HCT116 (cell line): ENCODE data around the gene PRKCA. TPM values are rescaled to one million over a fixed set of nuclear protein-coding genes. Genes with fewer than 3 reads are reported as not detected.

Source experiments
- ATAC-seq: fragments of 200-7000 bp; cut with Tn5 transposase; 2 replicates; pipeline ENCODE4 v1.9.1; 2020; ENCODE audit warnings: mild to moderate bottlenecking, moderate library complexity
- BruUV-seq: library from RNA; stranded (reverse); fragments of 400-500 nt; replicated peaks from 2 replicates; lab custom pipeline; 2021; lab: Mats Ljungman, UMichigan
- CTCF ChIA-PET: fragments of 300-600 bp; sonication (Branson Sonifier 250); formaldehyde crosslinking; loops from one replicate; lab custom pipeline; 2021; ENCODE audit warnings: antibody characterized with exemption; lab: Charles Lee
- POLR2A ChIA-PET: fragments of 300-600, 350-600 bp; sonication (Branson Sonifier 250); formaldehyde crosslinking; loops from one replicate; lab custom pipeline; 2021; ENCODE audit warnings: antibody characterized with exemption; lab: Charles Lee
- RAD21 ChIA-PET, 2 experiments: fragments of 300-600 bp; sonication (Branson Sonifier 250); formaldehyde crosslinking; loops; one replicate each; lab custom pipeline; 2023; ENCODE audit warnings: low total read pairs in 2 of 2; ENCODE audit not compliant: uncharacterized antibody in 2 of 2, unreplicated experiment in 2 of 2, low non-redundant PET in 1 of 2; lab: Charles Lee
- DNase-seq: peaks from one replicate; pipeline ENCODE4 v3.0.0-alpha.2; 2010; ENCODE audit warnings: low read depth, low spot score
- H2AFZ ChIP-seq: fragments of 200-600 bp; shearing (Covaris generic), sonication (generic); 2 replicates; pipeline ENCODE4 v1.6.1; 2017; ENCODE audit warnings: low read depth, mixed run types, mixed read lengths, antibody characterized with exemption, low read length; ENCODE audit not compliant: poor library complexity, severe bottlenecking
- H3K27ac ChIP-seq: 2 replicates; pipeline ENCODE4 v1.5.1; 2012; ENCODE audit warnings: low read depth, low read length
- H3K27me3 ChIP-seq: fragments of 200-600 bp; sonication (generic); 2 replicates; pipeline ENCODE4 v1.6.1; 2016; ENCODE audit warnings: mixed run types, low read length, mixed read lengths; ENCODE audit not compliant: insufficient read depth
- H3K36me3 ChIP-seq, 2 experiments: fragments of 200-500 bp in 1 of 2; fragments of 200-600 bp in 1 of 2; sonication (Bioruptor generic) in 1 of 2; sonication (generic) in 1 of 2; 2 replicates each; pipeline versions ENCODE4 v1.5.1 to v1.6.1; 2014 to 2016; ENCODE audit warnings: low read length in 2 of 2, inconsistent platforms in 1 of 2, mixed read lengths in 1 of 2, mixed run types in 1 of 2; ENCODE audit not compliant: insufficient read depth in 2 of 2, control insufficient read depth in 1 of 2
- H3K4me1 ChIP-seq, 2 experiments: fragments of 200-600 bp in 1 of 2; sonication (generic) in 1 of 2; 2 replicates each; pipeline versions ENCODE4 v1.5.1 to v1.6.1; 2012 to 2017; ENCODE audit warnings: low read length in 2 of 2, inconsistent platforms in 1 of 2, mild to moderate bottlenecking in 1 of 2, mixed read lengths in 1 of 2, mixed run types in 1 of 2, moderate library complexity in 1 of 2; ENCODE audit not compliant: insufficient read depth in 2 of 2, control insufficient read depth in 1 of 2
- H3K4me2 ChIP-seq: fragments of 200-600 bp; sonication (generic); 2 replicates; pipeline ENCODE4 v1.6.1; 2017; ENCODE audit warnings: mixed run types, low read length, mixed read lengths
- H3K4me3 ChIP-seq, 2 experiments: fragments of 200-600 bp in 1 of 2; sonication (generic) in 1 of 2; replicated peaks in 1 of 2; 2 replicates each; pipeline ENCODE4 v1.5.1; 2011 to 2016; ENCODE audit warnings: low read length in 2 of 2, control low read depth in 1 of 2, low read depth in 1 of 2, mild to moderate bottlenecking in 1 of 2, mixed read lengths in 1 of 2, mixed run types in 1 of 2
- H3K79me2 ChIP-seq: fragments of 200-600 bp; sonication (generic); 2 replicates; pipeline ENCODE4 v1.6.1; 2017; ENCODE audit warnings: mild to moderate bottlenecking, mixed run types, low read length, moderate library complexity, mixed read lengths; ENCODE audit not compliant: insufficient read depth
- H3K9ac ChIP-seq: fragments of 200-600 bp; sonication (generic); 2 replicates; pipeline ENCODE4 v1.6.1; 2016; ENCODE audit warnings: low read length, mixed read lengths
- H3K9me2 ChIP-seq: fragments of 200-600 bp; sonication (generic), shearing (Covaris generic); 2 replicates; pipeline ENCODE4 v1.6.1; 2017; ENCODE audit warnings: mixed run types, mild to moderate bottlenecking, moderate library complexity; ENCODE audit not compliant: insufficient read depth
- H3K9me3 ChIP-seq, 2 experiments: fragments of 200-500 bp in 1 of 2; fragments of 200-600 bp in 1 of 2; sonication (Bioruptor generic) in 1 of 2; sonication (generic) in 1 of 2; 2 replicates each; pipeline ENCODE4 v1.6.1; 2014 to 2017; ENCODE audit warnings: low read length in 2 of 2, mixed read lengths in 2 of 2, inconsistent platforms in 1 of 2, low read depth in 1 of 2, mild to moderate bottlenecking in 1 of 2, mixed run types in 1 of 2, moderate library complexity in 1 of 2; ENCODE audit not compliant: control insufficient read depth in 1 of 2, insufficient read depth in 1 of 2
- H4K20me1 ChIP-seq: fragments of 200-600 bp; sonication (generic), shearing (Covaris generic); 2 replicates; pipeline ENCODE4 v1.6.1; 2017; ENCODE audit warnings: mixed run types, mild to moderate bottlenecking, moderate library complexity; ENCODE audit not compliant: insufficient read depth
- CEBPB ChIP-seq: IDR thresholded peaks from 2 replicates; pipeline ENCODE4 v1.6.1; 2012; ENCODE audit warnings: low read depth
- ELF1 ChIP-seq: IDR thresholded peaks from 2 replicates; pipeline ENCODE4 v1.6.1; 2012; ENCODE audit warnings: low read depth, borderline replicate concordance
- EZH2 ChIP-seq: fragments of 200-600 bp; sonication (generic); IDR thresholded peaks from 2 replicates; pipeline ENCODE4 v1.6.1; 2017; ENCODE audit warnings: antibody characterized with exemption, mixed run types
- FOSL1 ChIP-seq: IDR thresholded peaks from 2 replicates; pipeline ENCODE4 v1.6.1; 2012; ENCODE audit warnings: low read depth
- JUND ChIP-seq: IDR thresholded peaks from 2 replicates; pipeline ENCODE4 v1.6.1; 2012
- POLR2A ChIP-seq: IDR thresholded peaks from 2 replicates; pipeline ENCODE4 v1.7.0; 2011; ENCODE audit warnings: borderline replicate concordance; ENCODE audit not compliant: insufficient read depth, insufficient read length; ENCODE audit errors: extremely low read depth
- RAD21 ChIP-seq: IDR thresholded peaks from 2 replicates; pipeline ENCODE4 v1.6.1; 2012; ENCODE audit warnings: low read depth, mild to moderate bottlenecking
- SIN3A ChIP-seq: IDR thresholded peaks from 2 replicates; pipeline ENCODE4 v1.6.1; 2012; ENCODE audit warnings: low read depth
- TCF7L2 ChIP-seq: IDR thresholded peaks from 2 replicates; pipeline ENCODE4 v1.7.0; 2011; ENCODE audit warnings: borderline replicate concordance, inconsistent platforms; ENCODE audit not compliant: insufficient read depth, insufficient read length; ENCODE audit errors: extremely low read depth
- YY1 ChIP-seq: IDR thresholded peaks from 2 replicates; pipeline ENCODE4 v1.6.1; 2011; ENCODE audit warnings: low read length, low read depth, moderate library complexity, mild to moderate bottlenecking; ENCODE audit not compliant: insufficient replicate concordance; ENCODE audit errors: extremely low read depth
- intact Hi-C: fragments of 100-400 bp; cut with micrococcal nuclease; formaldehyde crosslinking; loops from 2 replicates; pipeline ENCODE4 v1.10.0; 2022
- total RNA-seq: library from RNA; stranded (reverse); gene quantifications from one replicate; pipeline ENCODE4 v1.2.1, GENCODE V29; 2021; ENCODE audit not compliant: unreplicated experiment
- TF ChIP-seq, protein P1 (sequence below), 3 experiments: fragments of 200-600 bp in 1 of 3; sonication (generic) in 1 of 3; IDR thresholded peaks in 2 of 3; conservative IDR thresholded peaks in 1 of 3; 2 replicates each; pipeline ENCODE4 v1.5.1; 2012 to 2017; ENCODE audit warnings: low read depth in 2 of 3, low read length in 2 of 3, antibody characterized with exemption in 1 of 3, borderline replicate concordance in 1 of 3, control low read depth in 1 of 3, mild to moderate bottlenecking in 1 of 3, mixed read lengths in 1 of 3, mixed run types in 1 of 3, moderate library complexity in 1 of 3; ENCODE audit not compliant: insufficient read depth in 1 of 3
- TF ChIP-seq, protein P2 (sequence below): IDR thresholded peaks from 2 replicates; pipeline ENCODE4 v1.6.1; 2012
- TF ChIP-seq, protein P3 (sequence below): IDR thresholded peaks from 2 replicates; pipeline ENCODE4 v1.6.1; 2012

PRKCA gene
- total RNA-seq, 1 experiment from 2014 or later, result 18.8 TPM

DNA sequence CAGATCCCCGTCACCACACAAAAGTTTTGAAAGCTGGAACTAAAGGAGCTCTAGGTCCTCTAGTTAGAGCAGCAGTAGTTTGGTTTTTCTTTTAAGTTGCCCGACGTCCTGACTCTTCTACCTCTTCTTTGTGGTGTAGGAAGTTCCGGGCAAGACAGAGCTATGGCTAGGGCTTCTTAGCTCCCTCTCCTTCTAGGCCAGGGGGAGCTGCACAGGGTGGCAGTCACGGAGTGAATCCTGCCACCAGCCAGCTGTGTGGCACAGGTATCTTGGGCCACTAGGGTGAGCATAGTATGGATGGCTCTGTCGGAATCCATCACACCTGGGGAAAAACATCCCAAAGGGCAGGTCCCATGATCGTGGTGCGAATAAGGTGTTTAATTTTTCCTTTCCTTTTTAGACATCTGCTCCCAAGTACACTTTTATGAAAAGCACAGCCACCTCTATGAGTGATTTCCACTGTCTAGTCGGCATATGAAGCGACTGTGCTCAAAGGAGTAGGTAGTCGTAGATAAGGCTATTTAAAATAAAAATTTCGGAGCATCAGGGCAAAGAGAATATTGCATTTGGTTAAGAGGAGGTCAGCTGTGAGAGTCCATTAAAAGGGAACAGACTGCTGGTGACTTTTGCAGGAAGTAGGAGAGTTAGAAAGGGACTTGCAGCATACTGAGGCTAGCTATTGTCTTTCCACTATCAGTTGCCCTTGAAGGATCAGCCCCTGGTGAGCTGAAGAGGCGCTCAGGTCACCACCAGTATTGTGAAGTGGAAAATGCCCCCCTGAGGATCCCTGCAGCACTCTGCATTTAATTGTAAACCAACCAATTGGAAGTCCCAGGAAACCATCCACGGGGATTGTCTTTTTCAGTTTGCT, 2.1 kb downstream of the PRKCA start:
- no peak for ATAC-seq
- Histone ChIP-seq H2AFZ (no peak overlapping the region), H3K27ac (no peak overlapping the region), H3K79me2 (no peaks in the 10 kb centered on the region), H3K4me3 (no peak overlapping the region), H3K4me2 (peak overlapping the region; percentile 87; the same call in 1 of the 2 replicates), H3K27me3 (no peaks in the 10 kb centered on the region), H3K9ac (no peak overlapping the region), H4K20me1 (no peaks in the 10 kb centered on the region), H3K36me3 (no peaks in the 10 kb centered on the region), H3K9me3 (no peaks in the 10 kb centered on the region), H3K4me1 (peaks cover 6 to 22% of the 10 kb centered on the region in 2 experiments; a peak in 3 of 4 replicates), H3K9me2 (no peaks in the 10 kb centered on the region)
- POLR2A ChIA-PET, result no interaction called here
- DNase-seq, result no peak
- no peak for TF ChIP-seq CEBPB
- TF ChIP-seq, protein P1, sequence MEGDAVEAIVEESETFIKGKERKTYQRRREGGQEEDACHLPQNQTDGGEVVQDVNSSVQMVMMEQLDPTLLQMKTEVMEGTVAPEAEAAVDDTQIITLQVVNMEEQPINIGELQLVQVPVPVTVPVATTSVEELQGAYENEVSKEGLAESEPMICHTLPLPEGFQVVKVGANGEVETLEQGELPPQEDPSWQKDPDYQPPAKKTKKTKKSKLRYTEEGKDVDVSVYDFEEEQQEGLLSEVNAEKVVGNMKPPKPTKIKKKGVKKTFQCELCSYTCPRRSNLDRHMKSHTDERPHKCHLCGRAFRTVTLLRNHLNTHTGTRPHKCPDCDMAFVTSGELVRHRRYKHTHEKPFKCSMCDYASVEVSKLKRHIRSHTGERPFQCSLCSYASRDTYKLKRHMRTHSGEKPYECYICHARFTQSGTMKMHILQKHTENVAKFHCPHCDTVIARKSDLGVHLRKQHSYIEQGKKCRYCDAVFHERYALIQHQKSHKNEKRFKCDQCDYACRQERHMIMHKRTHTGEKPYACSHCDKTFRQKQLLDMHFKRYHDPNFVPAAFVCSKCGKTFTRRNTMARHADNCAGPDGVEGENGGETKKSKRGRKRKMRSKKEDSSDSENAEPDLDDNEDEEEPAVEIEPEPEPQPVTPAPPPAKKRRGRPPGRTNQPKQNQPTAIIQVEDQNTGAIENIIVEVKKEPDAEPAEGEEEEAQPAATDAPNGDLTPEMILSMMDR (IDR thresholded peaks at IDR 0.05 in 2 of 3, conservative IDR thresholded peaks at IDR 0.05 in 1 of 3; ENCODE audit: borderline replicate concordance in 1 of 3, insufficient read depth in 1 of 3, low read depth in 2 of 3, low read length in 2 of 3), result 0 out of 6 replicates have a peak, but pooled peaks of 1 of the 3 experiments have one; percentile 9
- RAD21 ChIA-PET, result interaction anchor here in 1 of 2 experiments (0.6 kb wide), 1 partner anchor 30 kb away, joined by 3 read pairs; no protein-coding TSS in a partner anchor
- CTCF ChIA-PET, result interaction anchor here (1.6 kb wide), 1 partner anchor 9 kb away, joined by 4 read pairs; no protein-coding TSS in a partner anchor
- intact Hi-C loops, result loop anchor here (5.0 kb wide), 1 partner anchor 263 kb away; no protein-coding TSS in a partner anchor
- BruUV-seq, result no TSS peak

DNA sequence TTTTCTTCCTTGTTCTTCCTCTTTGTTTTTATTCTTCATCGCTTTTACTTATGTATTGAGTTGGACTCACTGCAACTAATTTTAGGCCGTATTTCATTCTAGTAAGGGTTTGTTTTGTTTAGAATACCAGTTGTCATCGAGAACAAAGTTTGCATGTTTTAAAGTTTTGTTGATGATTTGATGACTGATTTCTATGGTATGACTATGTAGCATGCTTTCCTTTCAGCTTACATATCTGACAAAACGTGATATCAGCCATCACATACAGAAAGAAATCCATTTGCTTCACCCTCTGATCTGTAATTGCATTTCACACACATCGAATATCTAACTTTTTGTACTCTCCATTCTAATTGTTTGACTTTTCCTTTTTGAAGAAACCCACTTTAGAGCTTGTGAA, 4.0 kb downstream of the PRKCA start:
- ChIA-PET POLR2A (no interaction called here), CTCF (no interaction called here), RAD21 (no interaction called here)
- H3K79me2 ChIP-seq, result no peaks in the 10 kb centered on the region
- no peaks in the 10 kb centered on the region for H3K9me2 ChIP-seq
- H3K9me3 ChIP-seq, result no peaks in the 10 kb centered on the region
- no peaks in the 10 kb centered on the region for H4K20me1 ChIP-seq
- H3K27me3 ChIP-seq, result no peaks in the 10 kb centered on the region
- ATAC-seq, result no peak
- H3K27ac ChIP-seq, result no peak overlapping the region
- no peak overlapping the region for H3K4me3 ChIP-seq
- BruUV-seq, result no TSS peak
- H3K4me2 ChIP-seq, result no peak overlapping the region
- intact Hi-C loops, result no loop called here
- no peak overlapping the region for H3K9ac ChIP-seq
- no peak overlapping the region for H2AFZ ChIP-seq
- H3K36me3 ChIP-seq, result no peaks in the 10 kb centered on the region
- H3K4me1 ChIP-seq, result peaks cover 5 to 19% of the 10 kb centered on the region in 2 experiments; a peak in 3 of 4 replicates
- DNase-seq, result no peak
- TF ChIP-seq, protein P1 (IDR thresholded peaks at IDR 0.05 in 2 of 3, conservative IDR thresholded peaks at IDR 0.05 in 1 of 3; ENCODE audit: borderline replicate concordance in 1 of 3, insufficient read depth in 1 of 3, low read depth in 2 of 3, low read length in 2 of 3), result no peak
- TF ChIP-seq EZH2 (no peak), FOSL1 (no peak), TCF7L2 (no peak), POLR2A (no peak), JUND (no peak), RAD21 (no peak), CEBPB (no peak), ELF1 (no peak), SIN3A (no peak), YY1 (no peak)
- TF ChIP-seq, protein P2, sequence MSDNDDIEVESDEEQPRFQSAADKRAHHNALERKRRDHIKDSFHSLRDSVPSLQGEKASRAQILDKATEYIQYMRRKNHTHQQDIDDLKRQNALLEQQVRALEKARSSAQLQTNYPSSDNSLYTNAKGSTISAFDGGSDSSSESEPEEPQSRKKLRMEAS, result no peak
- TF ChIP-seq, protein P3, sequence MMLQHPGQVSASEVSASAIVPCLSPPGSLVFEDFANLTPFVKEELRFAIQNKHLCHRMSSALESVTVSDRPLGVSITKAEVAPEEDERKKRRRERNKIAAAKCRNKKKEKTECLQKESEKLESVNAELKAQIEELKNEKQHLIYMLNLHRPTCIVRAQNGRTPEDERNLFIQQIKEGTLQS, result no peak
